Gastrocnemius medialis (tissue), 4 donors: Measurements from ENCODE around the gene AASS. TPM values are rescaled to one million over a fixed set of nuclear protein-coding genes. Genes with fewer than 3 reads are reported as not detected.

Experiments
- ATAC-seq, 2 donors: fragments of 150-250 bp; one replicate each; pipeline ENCODE4 v1.9.1; 2016
- DNase-seq, 2 donors: peaks; one replicate each; pipeline ENCODE4 v3.0.0-alpha.2; 2019
- H3K27ac ChIP-seq, 4 donors: fragments of 200-600 bp; sonication (generic); 1 replicate in 1 of 4; 2 replicates in 3 of 4; pipeline ENCODE4 v1.5.1; 2016 to 2018; ENCODE audit warnings: mild to moderate bottlenecking in 2 of 4, moderate library complexity in 1 of 4
- H3K27me3 ChIP-seq, 3 donors: fragments of 200-600 bp; sonication (generic) in 2 of 3; 1 replicate in 1 of 3; 2 replicates in 2 of 3; pipeline versions ENCODE4 v1.5.1 to v1.6.0; 2016 to 2019; ENCODE audit warnings: mild to moderate bottlenecking in 1 of 3, moderate library complexity in 1 of 3
- H3K36me3 ChIP-seq, 2 donors: fragments of 200-600 bp; sonication (generic) in 1 of 2; one replicate each; pipeline ENCODE4 v1.5.1; 2017 to 2018
- H3K4me1 ChIP-seq, 2 donors: fragments of 200-600 bp; sonication (generic) in 1 of 2; one replicate each; pipeline ENCODE4 v1.5.1; 2016 to 2017; ENCODE audit warnings: mild to moderate bottlenecking in 2 of 2
- H3K4me3 ChIP-seq, 4 donors: fragments of 200-600 bp; sonication (generic) in 3 of 4; 1 replicate in 1 of 4; 2 replicates in 3 of 4; pipeline ENCODE4 v1.5.1; 2016 to 2019; ENCODE audit warnings: mild to moderate bottlenecking in 2 of 4
- H3K9me3 ChIP-seq, 3 donors: fragments of 200-600 bp; sonication (generic) in 2 of 3; 1 replicate in 1 of 3; 2 replicates in 2 of 3; pipeline ENCODE4 v1.5.1; 2016 to 2019
- CTCF ChIP-seq, 5 experiments: fragments of 450-650 bp in 3 of 5; fragments of 200-600 bp in 2 of 5; sonication (generic) in 2 of 5; IDR thresholded peaks in 4 of 5; conservative IDR thresholded peaks in 1 of 5; 1 replicate in 4 of 5; 2 replicates in 1 of 5; pipeline ENCODE4 v1.5.1; 2016 to 2019; ENCODE audit warnings: antibody characterized with exemption in 5 of 5, mild to moderate bottlenecking in 3 of 5, moderate library complexity in 3 of 5
- POLR2A ChIP-seq, 2 donors: fragments of 450-650 bp; IDR thresholded peaks; one replicate each; pipeline ENCODE4 v1.6.1; 2017; ENCODE audit warnings: antibody characterized with exemption in 2 of 2, mild to moderate bottlenecking in 2 of 2, moderate library complexity in 2 of 2
- in situ Hi-C, 4 donors: fragments of 200-750 bp; cut with MboI; loops; one replicate each; pipeline versions ENCODE4 v1.15.0 to v1.8.0; 2017; ENCODE audit warnings: low sequenced_read_pairs in 4 of 4
- intact Hi-C: fragments of 100-400 bp; cut with DNase I; formaldehyde crosslinking; loops from one replicate; pipeline ENCODE4 v1.15.1; 2023; ENCODE audit warnings: low total_unique reads
- total RNA-seq, 4 donors: library from RNA; depleted of rRNA; stranded (reverse); fragments of >200 nt; gene quantifications; one replicate each; pipeline versions ENCODE4 v1.1.0 to v1.2.3, GENCODE V29; 2016

The AASS gene
- total RNA-seq, 4 donors from 2014 or later, result 7.5 to 12.0 (median 9.5) TPM

GRCh38 chr7:122082670-122083069 is 61.4 kb downstream of the AASS start:
- ATAC-seq, result no peak
- intact Hi-C loops (no loop called here), in situ Hi-C loops (loop anchor here in 1 of 4 donors (25.0 kb wide), 1 partner anchor 455 kb away; no protein-coding TSS in a partner anchor)
- TF ChIP-seq CTCF (IDR thresholded peaks at IDR 0.05 in 4 of 5, conservative IDR thresholded peaks at IDR 0.05 in 1 of 5), result no peak
- no peak for TF ChIP-seq POLR2A (IDR thresholded peaks at IDR 0.05)
- H3K27me3 ChIP-seq, result no peaks in the 10 kb centered on the region
- no peaks in the 10 kb centered on the region for H3K9me3 ChIP-seq
- no peaks in the 10 kb centered on the region for H3K4me1 ChIP-seq
- DNase-seq, result no peak
- peaks cover 0 to 40% of the 10 kb centered on the region in 2 donors for H3K36me3 ChIP-seq
- no peak overlapping the region for H3K27ac ChIP-seq
- H3K4me3 ChIP-seq, result no peak overlapping the region

GRCh38 chr7:122082160-122082559 is 61.9 kb downstream of the AASS start:
- Histone ChIP-seq H3K4me3 (no peak overlapping the region), H3K9me3 (no peaks in the 10 kb centered on the region), H3K36me3 (peaks cover 0 to 45% of the 10 kb centered on the region in 2 donors), H3K27me3 (no peaks in the 10 kb centered on the region), H3K4me1 (no peaks in the 10 kb centered on the region), H3K27ac (no peak overlapping the region)
- DNase-seq, result no peak
- intact Hi-C loops, result no loop called here
- ATAC-seq, result no peak
- in situ Hi-C loops, result loop anchor here in 1 of 4 donors (25.0 kb wide), 1 partner anchor 455 kb away; no protein-coding TSS in a partner anchor
- TF ChIP-seq CTCF (IDR thresholded peaks at IDR 0.05 in 4 of 5, conservative IDR thresholded peaks at IDR 0.05 in 1 of 5) (no peak), POLR2A (IDR thresholded peaks at IDR 0.05) (no peak)

GRCh38 chr7:122073635-122074034 is 70.4 kb downstream of the AASS start:
- H3K4me3 ChIP-seq, result no peak overlapping the region
- intact Hi-C loops (no loop called here), in situ Hi-C loops (no loop called here)
- H3K27ac ChIP-seq, result no peak overlapping the region
- no peak for DNase-seq
- H3K27me3 ChIP-seq, result no peaks in the 10 kb centered on the region
- H3K4me1 ChIP-seq, result no peaks in the 10 kb centered on the region
- H3K36me3 ChIP-seq, result peaks cover 0 to 24% of the 10 kb centered on the region in 2 donors
- no peaks in the 10 kb centered on the region for H3K9me3 ChIP-seq
- no peak for ATAC-seq
- TF ChIP-seq CTCF (IDR thresholded peaks at IDR 0.05 in 4 of 5, conservative IDR thresholded peaks at IDR 0.05 in 1 of 5) (no peak), POLR2A (IDR thresholded peaks at IDR 0.05) (no peak)

- Histone ChIP-seq H3K4me1 (no peaks in the 10 kb centered on the region), H3K4me3 (no peak overlapping the region), H3K9me3 (no peaks in the 10 kb centered on the region), H3K27ac (no peak overlapping the region), H3K36me3 (peaks cover 0 to 18% of the 10 kb centered on the region in 2 donors), H3K27me3 (no peaks in the 10 kb centered on the region)
- DNase-seq (no peak), ATAC-seq (no peak)
- intact Hi-C loops (no loop called here), in situ Hi-C loops (no loop called here)
- no peak for TF ChIP-seq CTCF (IDR thresholded peaks at IDR 0.05 in 4 of 5, conservative IDR thresholded peaks at IDR 0.05 in 1 of 5)
These were observed 71.0 kb downstream of the AASS start for GRCh38 chr7:122072924-122073599.
